ENCODE measurements around the gene ENDOU. TPM values are rescaled to one million over a fixed set of nuclear protein-coding genes. Genes with fewer than 3 reads are reported as not detected.

ENDOU gene
- total RNA-seq, 1 experiment from 2014 or later: 0.39 TPM

GRCh38 chr12:47707905-47708543, 17.3 kb downstream of the ENDOU start:
- POLR2A ChIA-PET (ENCODE audit: unreplicated experiment): no interaction called here
- Histone ChIP-seq H3K9me2 (ENCODE audit: insufficient read depth) (no peaks in the 10 kb centered on the region), H3F3A (ENCODE audit: insufficient read depth, low read depth) (0 out of 2 replicates have a peak, but pooled peaks cover 4% of the 10 kb centered on the region), H3K4me1 (replicated peaks; ENCODE audit: insufficient read depth) (peaks cover 19% of the 10 kb centered on the region), H3K27ac (no peak overlapping the region), H3K9me3 (ENCODE audit: insufficient read depth, low read depth) (no peaks in the 10 kb centered on the region), H3K27me3 (ENCODE audit: insufficient read depth, low read depth) (no peaks in the 10 kb centered on the region), H3K79me2 (ENCODE audit: low read depth) (peaks cover 43% of the 10 kb centered on the region), H3K4me2 (peak overlapping the region; percentile 80; the same call in 1 of the 2 replicates), H4K20me1 (ENCODE audit: insufficient read depth) (0 out of 2 replicates have a peak, but pooled peaks cover 5% of the 10 kb centered on the region), H3K36me3 (ENCODE audit: low read depth) (no peaks in the 10 kb centered on the region), H3K4me3 (no peak overlapping the region), H2AFZ (no peak overlapping the region)
- intact Hi-C loops (cut with micrococcal nuclease; ENCODE audit: unreplicated experiment): loop anchor here (5.0 kb wide), 1 partner anchor 324 kb away; no protein-coding TSS in a partner anchor
- no peak for DNase-seq
- TF ChIP-seq EZH2 (IDR thresholded peaks at IDR 0.05; ENCODE audit: low read depth): no peak
- no peak for TF ChIP-seq CTCF (conservative IDR thresholded peaks at IDR 0.05)
- BruUV-seq (replicated peaks): no TSS peak
- CTCF ChIA-PET: interaction anchor here (1.9 kb wide), 1 partner anchor 130 kb away, joined by 7 read pairs; no protein-coding TSS in a partner anchor

- CTCF ChIA-PET: interaction anchor here (1.2 to 1.9 kb wide), 2 partner anchors 35 to 131 kb away, joined by 3 to 7 read pairs; no protein-coding TSS in a partner anchor
Measured at GRCh38 chr12:47707355-47707754, 17.9 kb downstream of the ENDOU start.

More at GRCh38 chr12:47707355-47707754, 17.9 kb downstream of the ENDOU start:
- Histone ChIP-seq H3F3A (ENCODE audit: insufficient read depth, low read depth) (0 out of 2 replicates have a peak, but pooled peaks cover 4% of the 10 kb centered on the region), H3K4me2 (peak overlapping the region; percentile 80), H3K27me3 (ENCODE audit: insufficient read depth, low read depth) (no peaks in the 10 kb centered on the region), H2AFZ (no peak overlapping the region), H3K27ac (no peak overlapping the region), H3K36me3 (ENCODE audit: low read depth) (peaks cover 4% of the 10 kb centered on the region; the same call in 1 of the 2 replicates), H3K79me2 (ENCODE audit: low read depth) (peaks cover 48% of the 10 kb centered on the region), H3K9me3 (ENCODE audit: insufficient read depth, low read depth) (no peaks in the 10 kb centered on the region), H4K20me1 (ENCODE audit: insufficient read depth) (0 out of 2 replicates have a peak, but pooled peaks cover 5% of the 10 kb centered on the region), H3K4me3 (peak overlapping the region; percentile 63; the same call in 1 of the 2 replicates), H3K4me1 (replicated peaks; ENCODE audit: insufficient read depth) (peaks cover 19% of the 10 kb centered on the region), H3K9me2 (ENCODE audit: insufficient read depth) (no peaks in the 10 kb centered on the region)
- intact Hi-C loops (cut with micrococcal nuclease; ENCODE audit: unreplicated experiment): loop anchor here (5.0 kb wide), 1 partner anchor 325 kb away; no protein-coding TSS in a partner anchor
- no TSS peak for BruUV-seq (replicated peaks)
- TF ChIP-seq CTCF (conservative IDR thresholded peaks at IDR 0.05) (no peak), EZH2 (IDR thresholded peaks at IDR 0.05; ENCODE audit: low read depth) (no peak)
- DNase-seq: no peak
- POLR2A ChIA-PET (ENCODE audit: unreplicated experiment): interaction anchor here (0.6 kb wide), 1 partner anchor 328 kb away, joined by 3 read pairs; no protein-coding TSS in a partner anchor

Measured in PC-9 (cell line).